MM.1S (cell line): Measurements from ENCODE around the gene GGA2.

Experiments
- DNase-seq: peaks from one replicate; pipeline ENCODE4 v3.0.0-alpha.2; 2015
- H2AFZ ChIP-seq: fragments of 300-600 bp; sonication (generic); 2 replicates; pipeline ENCODE4 v1.6.0; 2016; ENCODE audit warnings: antibody characterized with exemption, low read length
- H3F3A ChIP-seq: fragments of 300-600 bp; sonication (generic); 2 replicates; pipeline ENCODE4 v1.6.1; 2016; ENCODE audit warnings: mild to moderate bottlenecking, antibody characterized with exemption, low read length, moderate library complexity, mixed read lengths; ENCODE audit not compliant: insufficient read depth
- H3K27ac ChIP-seq: fragments of 300-600 bp; sonication (generic); 2 replicates; pipeline ENCODE4 v1.5.1; 2016; ENCODE audit warnings: mild to moderate bottlenecking, low read length
- H3K27me3 ChIP-seq: fragments of 300-600 bp; sonication (generic); replicated peaks from 2 replicates; pipeline ENCODE4 v1.6.0; 2016; ENCODE audit warnings: low read length; ENCODE audit not compliant: insufficient read depth
- H3K36me3 ChIP-seq: fragments of 300-600 bp; sonication (generic); replicated peaks from 2 replicates; pipeline ENCODE4 v1.6.1; 2016; ENCODE audit warnings: mild to moderate bottlenecking, low read length, mixed read lengths; ENCODE audit not compliant: insufficient read depth
- H3K4me1 ChIP-seq: fragments of 300-600 bp; sonication (generic); 2 replicates; pipeline ENCODE4 v1.6.1; 2016; ENCODE audit warnings: low read length, mixed read lengths
- H3K4me2 ChIP-seq: fragments of 300-600 bp; sonication (generic); 2 replicates; pipeline ENCODE4 v1.6.0; 2016; ENCODE audit warnings: low read depth, low read length
- H3K4me3 ChIP-seq: fragments of 300-600 bp; sonication (generic); 2 replicates; pipeline ENCODE4 v1.5.1; 2016; ENCODE audit warnings: low read length, mixed read lengths
- H3K79me2 ChIP-seq: fragments of 300-600 bp; sonication (generic); 2 replicates; pipeline ENCODE4 v1.6.1; 2016; ENCODE audit warnings: mixed run types, low read length, mixed read lengths
- H3K9ac ChIP-seq: fragments of 300-600 bp; sonication (generic); 2 replicates; pipeline ENCODE4 v1.6.1; 2016; ENCODE audit warnings: low read length, mixed read lengths
- H3K9me2 ChIP-seq: fragments of 300-600 bp; sonication (generic); replicated peaks from 2 replicates; pipeline ENCODE4 v1.6.1; 2016; ENCODE audit warnings: mild to moderate bottlenecking, low read length, mixed read lengths; ENCODE audit not compliant: insufficient read depth
- H3K9me3 ChIP-seq: fragments of 300-600 bp; sonication (generic); replicated peaks from 2 replicates; pipeline ENCODE4 v1.6.1; 2016; ENCODE audit warnings: mild to moderate bottlenecking, low read length, mixed read lengths; ENCODE audit not compliant: insufficient read depth
- H4K20me1 ChIP-seq: fragments of 300-600 bp; sonication (generic); 2 replicates; pipeline ENCODE4 v1.6.1; 2016; ENCODE audit warnings: mild to moderate bottlenecking, low read length, moderate library complexity, mixed read lengths; ENCODE audit not compliant: insufficient read depth
- EZH2 ChIP-seq: fragments of 300-600 bp; sonication (generic); optimal IDR thresholded peaks from 2 replicates; pipeline ENCODE3; 2017; ENCODE audit warnings: low read depth, mild to moderate bottlenecking, antibody characterized with exemption, low read length, mixed read lengths
- EZH2phosphoT487 ChIP-seq: fragments of 300-600 bp; sonication (generic); IDR thresholded peaks from 2 replicates; pipeline ENCODE4 v1.6.1; 2018; ENCODE audit warnings: antibody characterized with exemption, low read length
- TF ChIP-seq, protein P1 (sequence below): fragments of 300-600 bp; sonication (generic); IDR thresholded peaks from 2 replicates; pipeline ENCODE4 v1.5.1; 2016; ENCODE audit warnings: antibody characterized with exemption, low read length, mixed read lengths

GGA2 gene

DNA sequence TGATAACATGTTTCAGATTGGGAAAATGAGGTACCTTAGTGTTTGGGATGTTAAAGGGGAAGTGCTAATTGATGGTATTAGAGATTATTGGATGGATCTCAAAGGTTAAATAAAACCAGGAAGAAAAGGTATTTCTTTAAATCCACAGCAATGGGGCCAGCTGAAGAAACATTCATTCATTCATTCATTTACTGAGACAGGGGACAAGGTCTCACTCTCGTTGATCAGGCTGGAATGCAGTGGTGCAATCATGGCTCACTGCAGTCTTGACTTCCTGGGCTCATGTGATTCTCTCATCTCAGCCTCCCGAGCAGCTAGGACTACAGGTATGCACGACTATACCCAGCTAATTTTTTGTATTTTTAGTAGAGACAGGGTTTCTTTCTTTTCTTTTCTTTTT lies 27.1 kb upstream of the GGA2 start:
- no peak overlapping the region for H3K9ac ChIP-seq
- H3K4me1 ChIP-seq: no peaks in the 10 kb centered on the region
- H2AFZ ChIP-seq: no peak overlapping the region
- H3K79me2 ChIP-seq: peaks cover 10% of the 10 kb centered on the region; the same call in 1 of the 2 replicates
- no peak overlapping the region for H3K4me3 ChIP-seq
- no peak for TF ChIP-seq EZH2phosphoT487
- TF ChIP-seq, protein P1, sequence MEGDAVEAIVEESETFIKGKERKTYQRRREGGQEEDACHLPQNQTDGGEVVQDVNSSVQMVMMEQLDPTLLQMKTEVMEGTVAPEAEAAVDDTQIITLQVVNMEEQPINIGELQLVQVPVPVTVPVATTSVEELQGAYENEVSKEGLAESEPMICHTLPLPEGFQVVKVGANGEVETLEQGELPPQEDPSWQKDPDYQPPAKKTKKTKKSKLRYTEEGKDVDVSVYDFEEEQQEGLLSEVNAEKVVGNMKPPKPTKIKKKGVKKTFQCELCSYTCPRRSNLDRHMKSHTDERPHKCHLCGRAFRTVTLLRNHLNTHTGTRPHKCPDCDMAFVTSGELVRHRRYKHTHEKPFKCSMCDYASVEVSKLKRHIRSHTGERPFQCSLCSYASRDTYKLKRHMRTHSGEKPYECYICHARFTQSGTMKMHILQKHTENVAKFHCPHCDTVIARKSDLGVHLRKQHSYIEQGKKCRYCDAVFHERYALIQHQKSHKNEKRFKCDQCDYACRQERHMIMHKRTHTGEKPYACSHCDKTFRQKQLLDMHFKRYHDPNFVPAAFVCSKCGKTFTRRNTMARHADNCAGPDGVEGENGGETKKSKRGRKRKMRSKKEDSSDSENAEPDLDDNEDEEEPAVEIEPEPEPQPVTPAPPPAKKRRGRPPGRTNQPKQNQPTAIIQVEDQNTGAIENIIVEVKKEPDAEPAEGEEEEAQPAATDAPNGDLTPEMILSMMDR: no peak
- no peak for TF ChIP-seq EZH2
- peaks cover 9% of the 10 kb centered on the region for H3K36me3 ChIP-seq
- no peak overlapping the region for H3K27ac ChIP-seq
- no peak for DNase-seq
- H3K4me2 ChIP-seq: no peak overlapping the region
- H3K9me2 ChIP-seq: no peaks in the 10 kb centered on the region
- no peaks in the 10 kb centered on the region for H3K9me3 ChIP-seq
- no peaks in the 10 kb centered on the region for H3K27me3 ChIP-seq
- no peaks in the 10 kb centered on the region for H3F3A ChIP-seq
- H4K20me1 ChIP-seq: no peaks in the 10 kb centered on the region

GRCh38 chr16:23535901-23536300 lies 25.6 kb upstream of the GGA2 start:
- Histone ChIP-seq H3K4me3 (no peak overlapping the region), H3K9ac (no peak overlapping the region), H4K20me1 (no peaks in the 10 kb centered on the region), H3K9me2 (no peaks in the 10 kb centered on the region), H3K79me2 (peaks cover 10% of the 10 kb centered on the region; the same call in 1 of the 2 replicates), H3K27me3 (no peaks in the 10 kb centered on the region), H3K9me3 (no peaks in the 10 kb centered on the region), H3K4me2 (no peak overlapping the region), H3K4me1 (no peaks in the 10 kb centered on the region), H2AFZ (no peak overlapping the region), H3F3A (no peaks in the 10 kb centered on the region), H3K36me3 (peaks cover 9% of the 10 kb centered on the region; the same call in 1 of the 2 replicates), H3K27ac (no peak overlapping the region)
- no peak for TF ChIP-seq EZH2phosphoT487
- TF ChIP-seq, protein P1: no peak
- TF ChIP-seq EZH2: no peak
- DNase-seq: no peak

GRCh38 chr16:23534868-23535860 lies 24.9 kb upstream of the GGA2 start:
- Histone ChIP-seq H3K4me2 (no peak overlapping the region), H4K20me1 (no peaks in the 10 kb centered on the region), H3K27ac (no peak overlapping the region), H2AFZ (no peak overlapping the region), H3K9ac (no peak overlapping the region), H3K4me1 (no peaks in the 10 kb centered on the region), H3K4me3 (no peak overlapping the region), H3K9me2 (no peaks in the 10 kb centered on the region), H3F3A (no peaks in the 10 kb centered on the region), H3K79me2 (peaks cover 7% of the 10 kb centered on the region; the same call in 1 of the 2 replicates), H3K27me3 (no peaks in the 10 kb centered on the region), H3K36me3 (peaks cover 9% of the 10 kb centered on the region; the same call in 1 of the 2 replicates), H3K9me3 (no peaks in the 10 kb centered on the region)
- TF ChIP-seq, protein P1: no peak
- TF ChIP-seq EZH2phosphoT487 (no peak), EZH2 (no peak)
- DNase-seq: no peak
